PC-3 (cell line): ENCODE measurements around the gene FADD. TPM values are rescaled to one million over a fixed set of nuclear protein-coding genes. Genes with fewer than 3 reads are reported as not detected.

ENCODE experiments used
- ATAC-seq: fragments of 200-7000 bp; cut with Tn5 transposase; 2 replicates; pipeline ENCODE4 v1.9.1; 2020; ENCODE audit warnings: mild to moderate bottlenecking, moderate library complexity
- BruUV-seq: library from RNA; stranded (reverse); fragments of 400-500 nt; replicated peaks from 2 replicates; lab custom pipeline; 2021; lab: Mats Ljungman, UMichigan
- CTCF ChIA-PET: fragments of 300-600 bp; sonication (Branson Sonifier 250); formaldehyde crosslinking; loops from one replicate; lab custom pipeline; 2022; ENCODE audit warnings: antibody characterized with exemption; lab: Charles Lee
- POLR2A ChIA-PET: fragments of 300-600 bp; sonication (Branson Sonifier 250); formaldehyde crosslinking; loops from one replicate; lab custom pipeline; 2022; ENCODE audit warnings: antibody characterized with exemption; ENCODE audit not compliant: unreplicated experiment; lab: Charles Lee
- DNase-seq: peaks from one replicate; pipeline ENCODE4 v3.0.0-alpha.2; 2015
- H2AFZ ChIP-seq: fragments of 300-600 bp; sonication (generic); 2 replicates; pipeline ENCODE4 v1.6.0; 2016; ENCODE audit warnings: antibody characterized with exemption, low read length
- H3F3A ChIP-seq: fragments of 300-600 bp; sonication (generic); one replicate; pipeline ENCODE4 v1.6.0; 2017; ENCODE audit warnings: antibody characterized with exemption, low read length, control low read depth, mild to moderate bottlenecking; ENCODE audit not compliant: unreplicated experiment
- H3K27ac ChIP-seq: fragments of 300-600 bp; sonication (generic); 2 replicates; pipeline ENCODE4 v1.5.1; 2016; ENCODE audit warnings: mild to moderate bottlenecking, low read length
- H3K27me3 ChIP-seq: fragments of 300-600 bp; sonication (generic); 2 replicates; pipeline ENCODE4 v1.6.1; 2016; ENCODE audit warnings: low read length, mixed read lengths
- H3K36me3 ChIP-seq: fragments of 300-600 bp; sonication (generic); 2 replicates; pipeline ENCODE4 v1.6.1; 2016; ENCODE audit warnings: low read depth, mixed run types, low read length, mixed read lengths
- H3K4me1 ChIP-seq: fragments of 300-600 bp; sonication (generic); 2 replicates; pipeline ENCODE4 v1.5.1; 2016; ENCODE audit warnings: low read length; ENCODE audit not compliant: insufficient read depth
- H3K4me2 ChIP-seq: fragments of 300-600 bp; sonication (generic); 2 replicates; pipeline ENCODE4 v1.6.0; 2016; ENCODE audit warnings: low read length
- H3K4me3 ChIP-seq: fragments of 300-600 bp; sonication (generic); 2 replicates; pipeline ENCODE4 v1.5.1; 2016; ENCODE audit warnings: mild to moderate bottlenecking, low read length, mixed read lengths
- H3K79me2 ChIP-seq: fragments of 300-600 bp; sonication (generic); 2 replicates; pipeline ENCODE4 v1.6.1; 2017; ENCODE audit warnings: low read length, mixed read lengths
- H3K9ac ChIP-seq: fragments of 300-600 bp; sonication (generic); 2 replicates; pipeline ENCODE4 v1.6.0; 2016; ENCODE audit warnings: mild to moderate bottlenecking, low read length
- H3K9me2 ChIP-seq: fragments of 300-600 bp; sonication (generic); replicated peaks from 2 replicates; pipeline ENCODE4 v1.6.1; 2016; ENCODE audit warnings: mixed run types, low read length, mixed read lengths
- H3K9me3 ChIP-seq: fragments of 300-600 bp; sonication (generic); 2 replicates; pipeline ENCODE4 v1.6.1; 2016; ENCODE audit warnings: low read length, mixed read lengths
- H4K20me1 ChIP-seq: fragments of 300-600 bp; sonication (generic); 2 replicates; pipeline ENCODE4 v1.6.1; 2016; ENCODE audit warnings: low read length, mixed read lengths
- EZH2 ChIP-seq: fragments of 300-600 bp; sonication (generic); IDR thresholded peaks from one replicate; pipeline ENCODE4 v1.6.1; 2017; ENCODE audit warnings: antibody characterized with exemption, mild to moderate bottlenecking, low read length; ENCODE audit not compliant: unreplicated experiment
- EZH2phosphoT487 ChIP-seq: fragments of 300-600 bp; sonication (generic); IDR thresholded peaks from 2 replicates; pipeline ENCODE4 v1.6.1; 2018; ENCODE audit warnings: mild to moderate bottlenecking, antibody characterized with exemption, low read length, borderline replicate concordance
- intact Hi-C: fragments of 100-400 bp; cut with micrococcal nuclease; formaldehyde crosslinking; loops from 2 replicates; pipeline ENCODE4 v1.9.0; 2023
- total RNA-seq: library from RNA; depleted of rRNA; stranded (reverse); fragments of >200 nt; gene quantifications from 2 replicates; pipeline ENCODE4 v1.2.3, GENCODE V29; 2014
- TF ChIP-seq, protein P1 (sequence below): fragments of 300-600 bp; sonication (generic); conservative IDR thresholded peaks from 2 replicates; pipeline ENCODE4 v1.5.1; 2017; ENCODE audit warnings: antibody characterized with exemption, low read depth, mild to moderate bottlenecking, low read length

Gene FADD
- total RNA-seq, 1 experiment from 2014 or later: 79.5 TPM

GRCh38 chr11:70170596-70171210 lies 32.4 kb upstream of the FADD start:
- no peaks in the 10 kb centered on the region for H3K4me1 ChIP-seq
- H3K27ac ChIP-seq: no peak overlapping the region
- H4K20me1 ChIP-seq: no peaks in the 10 kb centered on the region
- TF ChIP-seq EZH2phosphoT487 (no peak), EZH2 (no peak)
- TF ChIP-seq, protein P1, sequence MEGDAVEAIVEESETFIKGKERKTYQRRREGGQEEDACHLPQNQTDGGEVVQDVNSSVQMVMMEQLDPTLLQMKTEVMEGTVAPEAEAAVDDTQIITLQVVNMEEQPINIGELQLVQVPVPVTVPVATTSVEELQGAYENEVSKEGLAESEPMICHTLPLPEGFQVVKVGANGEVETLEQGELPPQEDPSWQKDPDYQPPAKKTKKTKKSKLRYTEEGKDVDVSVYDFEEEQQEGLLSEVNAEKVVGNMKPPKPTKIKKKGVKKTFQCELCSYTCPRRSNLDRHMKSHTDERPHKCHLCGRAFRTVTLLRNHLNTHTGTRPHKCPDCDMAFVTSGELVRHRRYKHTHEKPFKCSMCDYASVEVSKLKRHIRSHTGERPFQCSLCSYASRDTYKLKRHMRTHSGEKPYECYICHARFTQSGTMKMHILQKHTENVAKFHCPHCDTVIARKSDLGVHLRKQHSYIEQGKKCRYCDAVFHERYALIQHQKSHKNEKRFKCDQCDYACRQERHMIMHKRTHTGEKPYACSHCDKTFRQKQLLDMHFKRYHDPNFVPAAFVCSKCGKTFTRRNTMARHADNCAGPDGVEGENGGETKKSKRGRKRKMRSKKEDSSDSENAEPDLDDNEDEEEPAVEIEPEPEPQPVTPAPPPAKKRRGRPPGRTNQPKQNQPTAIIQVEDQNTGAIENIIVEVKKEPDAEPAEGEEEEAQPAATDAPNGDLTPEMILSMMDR: no peak
- peaks cover 76% of the 10 kb centered on the region for H3K36me3 ChIP-seq
- no peak overlapping the region for H2AFZ ChIP-seq
- BruUV-seq: no TSS peak
- no peak overlapping the region for H3K9ac ChIP-seq
- H3K4me2 ChIP-seq: no peak overlapping the region
- POLR2A ChIA-PET: no interaction called here
- no peaks in the 10 kb centered on the region for H3F3A ChIP-seq
- ATAC-seq (no peak), DNase-seq (no peak)
- no peaks in the 10 kb centered on the region for H3K79me2 ChIP-seq
- intact Hi-C loops: no loop called here
- CTCF ChIA-PET: no interaction called here
- no peaks in the 10 kb centered on the region for H3K9me2 ChIP-seq
- H3K27me3 ChIP-seq: no peaks in the 10 kb centered on the region
- H3K9me3 ChIP-seq: no peaks in the 10 kb centered on the region
- H3K4me3 ChIP-seq: no peak overlapping the region

GRCh38 chr11:70173018-70173417 lies 30.1 kb upstream of the FADD start:
- no peak overlapping the region for H3K27ac ChIP-seq
- H3K9me2 ChIP-seq: no peaks in the 10 kb centered on the region
- no peak for ATAC-seq
- no TSS peak for BruUV-seq
- H3K36me3 ChIP-seq: peaks cover 73% of the 10 kb centered on the region
- intact Hi-C loops: no loop called here
- no peak overlapping the region for H3K4me2 ChIP-seq
- H3K4me3 ChIP-seq: no peak overlapping the region
- no peaks in the 10 kb centered on the region for H3K27me3 ChIP-seq
- no peak overlapping the region for H3K9ac ChIP-seq
- ChIA-PET CTCF (no interaction called here), POLR2A (no interaction called here)
- H3F3A ChIP-seq: no peaks in the 10 kb centered on the region
- H3K9me3 ChIP-seq: no peaks in the 10 kb centered on the region
- H4K20me1 ChIP-seq: no peaks in the 10 kb centered on the region
- no peaks in the 10 kb centered on the region for H3K79me2 ChIP-seq
- no peak overlapping the region for H2AFZ ChIP-seq
- H3K4me1 ChIP-seq: no peaks in the 10 kb centered on the region
- DNase-seq: no peak
- TF ChIP-seq, protein P1: no peak
- TF ChIP-seq EZH2phosphoT487: no peak
- no peak for TF ChIP-seq EZH2

DNA sequence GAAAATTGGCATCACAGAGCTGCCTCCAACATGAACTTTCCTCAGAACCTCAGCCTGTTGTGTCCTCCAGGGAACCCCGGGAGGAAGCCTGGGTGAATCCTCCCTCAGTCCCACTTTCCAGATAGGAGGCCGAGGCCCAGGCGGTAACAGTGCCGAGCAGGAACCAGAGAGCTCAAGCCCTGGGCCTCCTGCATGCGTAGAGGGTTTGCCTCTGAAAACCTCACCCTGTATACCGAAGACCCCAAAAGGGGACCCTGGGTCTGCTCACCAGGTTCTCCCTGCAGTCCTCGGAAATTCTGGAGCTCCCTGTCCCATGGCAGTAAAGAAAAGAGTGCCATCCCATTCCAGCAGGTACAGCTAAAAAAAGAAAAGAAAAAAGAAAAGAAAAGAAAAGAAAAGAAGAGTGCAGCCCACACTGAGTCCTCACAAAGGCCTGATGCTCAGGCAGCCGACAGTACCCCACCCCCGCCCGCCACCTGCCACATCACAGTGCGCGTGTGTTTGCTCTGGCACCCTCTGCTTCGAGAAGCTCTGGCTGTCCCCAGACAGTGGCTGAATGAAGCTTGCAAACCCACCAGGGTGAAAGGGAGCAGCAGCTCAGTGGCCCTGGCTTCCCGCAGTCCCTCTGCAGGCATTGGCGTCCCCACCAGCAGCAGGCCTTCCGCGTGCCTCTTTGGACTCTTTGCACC lies 28.4 kb upstream of the FADD start:
- POLR2A ChIA-PET: interaction anchor here (0.6 kb wide), 1 partner anchor 1579 kb away, joined by 6 read pairs; no protein-coding TSS in a partner anchor
- no TSS peak for BruUV-seq
- intact Hi-C loops: no loop called here

More for the DNA sequence above, 28.4 kb upstream of the FADD start:
- Histone ChIP-seq H3K36me3 (peaks cover 69% of the 10 kb centered on the region), H4K20me1 (no peaks in the 10 kb centered on the region), H3K4me3 (no peak overlapping the region), H2AFZ (no peak overlapping the region), H3K9me2 (no peaks in the 10 kb centered on the region), H3K9me3 (no peaks in the 10 kb centered on the region), H3K4me1 (no peaks in the 10 kb centered on the region), H3K9ac (no peak overlapping the region), H3K4me2 (no peak overlapping the region), H3K79me2 (no peaks in the 10 kb centered on the region), H3K27ac (no peak overlapping the region), H3K27me3 (no peaks in the 10 kb centered on the region), H3F3A (no peaks in the 10 kb centered on the region)
- CTCF ChIA-PET: no interaction called here
- ATAC-seq (no peak), DNase-seq (no peak)
- no peak for TF ChIP-seq EZH2
- TF ChIP-seq EZH2phosphoT487: no peak
- TF ChIP-seq, protein P1: no peak
